Lung (tissue), 12 donors: ENCODE results near the gene SAFB. TPM values are rescaled to one million over a fixed set of nuclear protein-coding genes. Genes with fewer than 3 reads are reported as not detected.

Source experiments
- ATAC-seq: fragments of 200-7000 bp; cut with Tn5 transposase; one replicate; pipeline ENCODE4 v1.9.1; 2020; ENCODE audit warnings: moderate number of reproducible peaks; ENCODE audit not compliant: insufficient read depth, low FRiP score
- DNase-seq, 3 donors: peaks; one replicate each; pipeline ENCODE4 v3.0.0-alpha.2; 2013 to 2017
- H3K27ac ChIP-seq, 2 donors: one replicate each; pipeline ENCODE4 v1.5.1; 2013; ENCODE audit warnings: mild to moderate bottlenecking in 2 of 2, moderate library complexity in 2 of 2, control low read depth in 1 of 2, inconsistent platforms in 1 of 2, low read depth in 1 of 2, low read length in 1 of 2
- H3K27me3 ChIP-seq, 3 donors: one replicate each; pipeline ENCODE4 v1.5.1; 2013; ENCODE audit warnings: low read length in 2 of 3; ENCODE audit not compliant: control insufficient read depth in 3 of 3, insufficient read depth in 3 of 3
- H3K36me3 ChIP-seq, 4 donors: one replicate each; pipeline ENCODE4 v1.5.1; 2013; ENCODE audit warnings: low read length in 4 of 4, mild to moderate bottlenecking in 1 of 4, moderate library complexity in 1 of 4; ENCODE audit not compliant: control insufficient read depth in 4 of 4, insufficient read depth in 4 of 4
- H3K4me1 ChIP-seq, 5 donors: one replicate each; pipeline ENCODE4 v1.5.1; 2013; ENCODE audit warnings: low read length in 5 of 5, mild to moderate bottlenecking in 2 of 5, moderate library complexity in 1 of 5; ENCODE audit not compliant: control insufficient read depth in 5 of 5, insufficient read depth in 5 of 5
- H3K4me3 ChIP-seq: one replicate; pipeline ENCODE4 v1.5.1; 2013; ENCODE audit warnings: mild to moderate bottlenecking, control low read depth, moderate library complexity
- H3K9ac ChIP-seq, 2 donors: one replicate each; pipeline ENCODE4 v1.5.1; 2013; ENCODE audit warnings: low read length in 2 of 2, control low read depth in 1 of 2; ENCODE audit not compliant: insufficient read depth in 1 of 2
- H3K9me3 ChIP-seq, 4 donors: one replicate each; pipeline ENCODE4 v1.5.1; 2013; ENCODE audit warnings: low read length in 3 of 4, mild to moderate bottlenecking in 1 of 4, moderate library complexity in 1 of 4; ENCODE audit not compliant: control insufficient read depth in 4 of 4, insufficient read depth in 3 of 4
- CTCF ChIP-seq: IDR thresholded peaks from 2 replicates; pipeline ENCODE4 v1.5.1; 2012; ENCODE audit warnings: mild to moderate bottlenecking; ENCODE audit errors: control extremely low read depth, extremely low read depth
- WGBS, 2 donors: extraction: QIAGEN DNeasy Blood & Tissue Kit; methylation state at CpG; one replicate each; pipeline ENCODE4 v1.1.7; 2013; 5-methylcytosine and 5-hydroxymethylcytosine counted together
- polyA plus RNA-seq, 2 donors: library from polyadenylated mRNA; stranded (reverse); fragments of 200-250 nt; gene quantifications; one replicate each; pipeline ENCODE4 v1.2.1, GENCODE V29; 2013
- total RNA-seq, 2 donors: library from RNA; depleted of rRNA in 1 of 2; stranded (reverse); fragments of >200 nt in 1 of 2; gene quantifications; one replicate each; pipeline ENCODE4 v1.2.1, GENCODE V29; 2014 to 2021
- donor health status: control.
- donor health status: control.
- donor health status: Bipolar disorder and iron deficiency.
- donor health status: healthy.
- donor health status: DM: yes; HTN: yes; CAD: no.

The SAFB gene
- total and polyA plus RNA-seq, 4 donors, result 59.5 to 130 (median 77.7) TPM

DNA sequence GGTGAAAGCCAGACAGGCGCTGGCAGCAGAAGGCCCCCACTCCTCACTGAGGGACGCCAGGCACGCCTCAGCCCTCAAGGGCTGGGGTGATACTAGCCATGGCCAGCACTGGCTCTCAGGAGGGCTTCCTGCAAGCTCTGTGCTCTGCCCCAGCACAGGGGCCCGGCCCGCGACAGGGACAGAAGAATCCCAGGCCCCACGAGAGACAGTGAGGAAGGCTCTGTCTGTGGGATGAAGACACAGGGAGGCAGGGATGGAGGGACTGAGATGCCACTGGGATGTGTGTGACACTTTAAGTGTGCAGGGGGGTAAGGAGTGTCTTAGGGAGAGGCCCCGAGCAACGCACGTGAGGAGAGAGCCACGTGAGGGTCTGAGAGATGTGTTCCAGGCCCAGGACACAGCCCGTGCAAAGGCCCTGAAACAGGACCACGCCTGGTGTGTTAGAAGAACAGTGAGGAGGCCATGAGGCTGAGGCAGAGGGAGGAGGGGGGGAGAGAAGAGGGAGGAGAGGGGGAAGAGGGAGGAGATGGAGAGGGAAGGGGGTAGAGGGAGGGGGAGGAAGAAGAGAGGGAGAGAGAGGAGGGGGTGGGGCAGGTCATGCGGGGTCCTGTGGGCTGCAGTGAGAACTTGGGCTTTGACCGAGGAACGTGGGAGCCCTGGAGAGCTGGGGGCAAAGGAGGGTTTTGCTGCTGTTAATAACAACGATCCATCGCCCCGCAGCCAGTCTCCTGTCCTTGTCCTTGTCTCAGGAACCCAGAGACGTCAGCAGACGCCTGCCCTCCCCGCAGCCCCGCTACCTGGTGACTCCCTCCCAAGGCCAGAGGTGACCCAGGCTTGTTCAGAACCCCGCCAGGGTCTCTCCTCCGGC lies 74.4 kb downstream of the SAFB start:
- no peak for TF ChIP-seq CTCF
- DNase-seq, result no peak
- Histone ChIP-seq H3K36me3 (peaks cover 11 to 76% (median 26%) of the 10 kb centered on the region in 4 donors), H3K9ac (no peak overlapping the region), H3K27ac (no peak overlapping the region), H3K4me1 (peaks cover 0 to 7% (median 0%) of the 10 kb centered on the region in 5 donors), H3K4me3 (no peak overlapping the region), H3K9me3 (no peaks in the 10 kb centered on the region), H3K27me3 (no peaks in the 10 kb centered on the region)
- ATAC-seq, result no peak
- WGBS, 2 donors, result 83% methylated on average over 25 of the region's 25 CpGs

GRCh38 chr19:5697890-5698634 lies 75.2 kb downstream of the SAFB start:
- H3K9me3 ChIP-seq, result no peaks in the 10 kb centered on the region
- no peak for DNase-seq
- H3K4me3 ChIP-seq, result no peak overlapping the region
- no peak overlapping the region for H3K9ac ChIP-seq
- H3K27me3 ChIP-seq, result no peaks in the 10 kb centered on the region
- H3K36me3 ChIP-seq, result peaks cover 11 to 68% (median 22%) of the 10 kb centered on the region in 4 donors
- no peak for TF ChIP-seq CTCF
- WGBS, 2 donors, result 87 to 88% methylated on average over 29 to 30 of the region's 30 CpGs
- ATAC-seq, result no peak
- peaks cover 0 to 5% (median 0%) of the 10 kb centered on the region in 5 donors for H3K4me1 ChIP-seq
- H3K27ac ChIP-seq, result no peak overlapping the region

DNA sequence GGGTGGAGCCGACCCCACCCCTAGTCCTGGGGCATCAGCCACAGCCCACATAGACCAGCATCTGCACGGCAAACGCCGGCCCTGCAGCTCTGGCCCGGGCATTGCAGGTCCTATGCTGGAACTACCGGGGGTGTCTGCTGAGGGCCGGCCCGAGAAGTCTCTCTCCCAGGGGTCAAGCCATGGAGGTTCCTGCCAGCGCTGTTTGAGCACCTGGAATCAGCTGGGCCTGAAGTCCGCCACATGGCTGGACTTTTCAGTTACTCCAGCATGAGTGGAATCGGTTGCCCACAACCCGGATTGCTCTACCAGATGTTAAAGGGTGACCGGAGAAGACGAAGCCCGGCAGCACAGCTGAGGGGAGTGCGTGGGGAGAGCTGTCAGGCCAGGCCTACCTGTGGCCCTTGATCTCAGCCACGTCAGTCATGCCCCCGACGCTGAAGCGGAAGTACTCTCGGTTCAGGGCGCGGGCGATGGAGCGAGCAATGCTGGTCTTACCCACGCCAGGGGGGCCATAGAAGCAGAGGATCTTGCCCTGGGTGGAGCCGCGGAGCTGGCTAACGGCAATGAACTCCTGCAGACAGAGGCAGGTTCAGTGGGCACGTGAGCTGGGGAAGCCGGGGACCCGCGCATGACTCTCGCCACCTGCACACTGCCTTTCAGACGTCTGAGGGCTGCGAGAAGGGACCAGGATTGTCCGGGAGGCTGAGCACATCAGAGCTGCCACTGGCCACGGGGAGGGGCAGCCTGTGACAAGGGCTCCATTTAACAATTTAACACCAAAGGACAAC lies 75.9 kb downstream of the SAFB start:
- no peak overlapping the region for H3K4me3 ChIP-seq
- H3K36me3 ChIP-seq, result peaks cover 9 to 68% (median 24%) of the 10 kb centered on the region in 4 donors
- no peak overlapping the region for H3K27ac ChIP-seq
- H3K9ac ChIP-seq, result no peak overlapping the region
- 93 to 94% methylated on average over 38 of the region's 38 CpGs for WGBS, 2 donors
- H3K27me3 ChIP-seq, result no peaks in the 10 kb centered on the region
- H3K4me1 ChIP-seq, result peaks cover 0 to 3% (median 0%) of the 10 kb centered on the region in 5 donors
- no peaks in the 10 kb centered on the region for H3K9me3 ChIP-seq
- ATAC-seq, result no peak
- TF ChIP-seq CTCF, result no peak
- DNase-seq, result no peak
